Testis (tissue), 3 donors: Measurements from ENCODE around the gene SWSAP1. TPM values are rescaled to one million over a fixed set of nuclear protein-coding genes. Genes with fewer than 3 reads are reported as not detected.

Experiments used
- DNase-seq: peaks from one replicate; pipeline ENCODE4 v3.0.0-alpha.2; 2019
- H3K27ac ChIP-seq, 2 donors: fragments of 200-600 bp; sonication (generic); one replicate each; pipeline ENCODE4 v1.5.1; 2019
- H3K27me3 ChIP-seq: fragments of 200-600 bp; sonication (generic); one replicate; pipeline ENCODE4 v1.5.1; 2019
- H3K36me3 ChIP-seq: fragments of 200-600 bp; sonication (generic); one replicate; pipeline ENCODE4 v1.5.1; 2017; ENCODE audit warnings: low read depth; ENCODE audit errors: missing control alignments
- H3K4me1 ChIP-seq: fragments of 200-600 bp; sonication (generic); one replicate; pipeline ENCODE4 v1.5.1; 2019
- H3K4me3 ChIP-seq, 2 donors: fragments of 200-600 bp; sonication (generic); one replicate each; pipeline ENCODE4 v1.5.1; 2017 to 2019
- H3K9me3 ChIP-seq: fragments of 200-600 bp; sonication (generic); one replicate; pipeline ENCODE4 v1.5.1; 2017
- POLR2A ChIP-seq: fragments of 450-650 bp; IDR thresholded peaks from one replicate; pipeline ENCODE4 v1.6.1; 2017; ENCODE audit warnings: antibody characterized with exemption, mild to moderate bottlenecking, moderate library complexity
- WGBS, 2 donors: methylation state at CpG; one replicate each; pipeline ENCODE4 v1.1.5; 2018; 5-methylcytosine and 5-hydroxymethylcytosine counted together
- intact Hi-C: fragments of 100-400 bp; cut with DNase I; formaldehyde crosslinking; loops from one replicate; pipeline ENCODE4 v1.15.1; 2023; ENCODE audit warnings: low total_unique reads
- polyA plus RNA-seq: library from polyadenylated mRNA; stranded (reverse); fragments of 350-450 nt; fragmentation: Illumina TruSeq; extraction: RNeasy Lipid Tissue Mini Kit (QIAGEN cat#74804); gene quantifications from one replicate; pipeline ENCODE4 v1.2.3, GENCODE V29; 2014; ENCODE audit warnings: low read depth, low replicate concordance; ENCODE audit not compliant: insufficient read depth
- total RNA-seq, 2 donors: library from RNA; depleted of rRNA; stranded (reverse); fragments of >200 nt; gene quantifications; one replicate each; pipeline ENCODE4 v1.2.3, GENCODE V29; 2016
- TF ChIP-seq, protein P1 (sequence below), 3 experiments: fragments of 450-650 bp in 2 of 3; fragments of 200-600 bp in 1 of 3; sonication (generic) in 1 of 3; IDR thresholded peaks; one replicate each; pipeline ENCODE4 v1.5.1; 2016 to 2019; ENCODE audit warnings: antibody characterized with exemption in 3 of 3, mild to moderate bottlenecking in 2 of 3, moderate library complexity in 1 of 3

Gene SWSAP1
- total and polyA plus RNA-seq, 3 donors from 2014 or later: 4.9 to 7.0 (median 6.5) TPM

DNA sequence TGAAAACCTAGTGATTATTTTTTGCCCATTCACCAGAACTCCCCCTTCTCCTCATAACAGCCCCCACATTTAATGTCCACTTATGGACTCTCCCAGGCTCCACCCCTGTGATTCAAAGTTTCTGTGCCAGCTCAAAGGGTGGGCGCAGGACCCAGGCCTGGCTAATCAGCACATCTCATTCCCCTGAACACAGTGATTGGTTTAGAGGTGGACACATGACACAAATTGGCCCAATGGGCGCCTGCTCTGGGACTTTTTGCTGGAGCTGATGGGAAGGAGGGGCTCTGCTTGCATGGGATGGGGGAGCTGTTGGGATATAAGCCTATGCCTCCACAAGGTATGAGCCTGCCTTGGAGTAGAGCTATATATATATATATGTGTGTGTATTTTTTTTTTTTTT, 15.9 kb downstream of the SWSAP1 start:
- Histone ChIP-seq H3K4me3 (no peak overlapping the region), H3K27ac (no peak overlapping the region), H3K9me3 (no peaks in the 10 kb centered on the region), H3K27me3 (no peaks in the 10 kb centered on the region), H3K4me1 (no peaks in the 10 kb centered on the region), H3K36me3 (no peaks in the 10 kb centered on the region)
- no peak for TF ChIP-seq POLR2A
- TF ChIP-seq, protein P1, sequence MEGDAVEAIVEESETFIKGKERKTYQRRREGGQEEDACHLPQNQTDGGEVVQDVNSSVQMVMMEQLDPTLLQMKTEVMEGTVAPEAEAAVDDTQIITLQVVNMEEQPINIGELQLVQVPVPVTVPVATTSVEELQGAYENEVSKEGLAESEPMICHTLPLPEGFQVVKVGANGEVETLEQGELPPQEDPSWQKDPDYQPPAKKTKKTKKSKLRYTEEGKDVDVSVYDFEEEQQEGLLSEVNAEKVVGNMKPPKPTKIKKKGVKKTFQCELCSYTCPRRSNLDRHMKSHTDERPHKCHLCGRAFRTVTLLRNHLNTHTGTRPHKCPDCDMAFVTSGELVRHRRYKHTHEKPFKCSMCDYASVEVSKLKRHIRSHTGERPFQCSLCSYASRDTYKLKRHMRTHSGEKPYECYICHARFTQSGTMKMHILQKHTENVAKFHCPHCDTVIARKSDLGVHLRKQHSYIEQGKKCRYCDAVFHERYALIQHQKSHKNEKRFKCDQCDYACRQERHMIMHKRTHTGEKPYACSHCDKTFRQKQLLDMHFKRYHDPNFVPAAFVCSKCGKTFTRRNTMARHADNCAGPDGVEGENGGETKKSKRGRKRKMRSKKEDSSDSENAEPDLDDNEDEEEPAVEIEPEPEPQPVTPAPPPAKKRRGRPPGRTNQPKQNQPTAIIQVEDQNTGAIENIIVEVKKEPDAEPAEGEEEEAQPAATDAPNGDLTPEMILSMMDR (IDR thresholded peaks at IDR 0.05): no peak
- DNase-seq: no peak
- intact Hi-C loops: no loop called here
- WGBS, 2 donors: 87 to 90% methylated on average over 2 of the region's 2 CpGs

DNA sequence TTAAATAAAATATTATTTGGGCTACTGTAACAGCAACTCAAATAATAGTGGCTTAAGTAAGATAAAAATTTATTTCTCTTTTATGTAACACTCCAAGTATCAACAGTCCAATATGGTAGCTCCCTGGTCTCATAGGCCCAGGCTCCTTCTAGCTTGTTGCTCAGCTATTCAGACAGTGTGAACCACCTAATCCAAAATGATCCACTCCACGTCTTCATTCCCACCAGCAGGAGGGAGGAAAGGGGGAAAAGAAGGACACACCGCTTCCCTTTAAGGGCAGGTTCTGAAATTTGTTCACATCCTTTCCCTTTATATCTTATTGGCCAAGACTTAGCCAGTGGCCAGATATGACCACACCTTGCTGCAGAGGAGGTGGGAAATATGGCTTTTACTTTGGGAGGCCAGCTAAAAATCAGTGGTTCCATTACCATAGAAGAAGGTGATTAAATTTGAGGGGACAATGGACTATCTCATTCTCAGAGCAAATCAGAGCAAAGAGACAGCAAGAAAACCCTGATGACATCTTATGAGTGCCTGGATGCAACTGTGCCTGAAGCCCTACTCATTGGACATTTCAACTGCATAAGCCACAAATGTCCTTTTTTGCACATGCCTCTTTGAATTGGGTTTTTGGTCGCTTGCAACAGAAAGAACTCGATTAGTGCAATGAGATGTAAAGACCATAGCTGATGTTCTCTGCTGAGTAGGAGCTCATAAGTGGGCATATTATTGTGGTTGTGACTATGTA, 16.6 kb downstream of the SWSAP1 start:
- no peak for DNase-seq
- Histone ChIP-seq H3K27ac (no peak overlapping the region), H3K27me3 (no peaks in the 10 kb centered on the region), H3K4me3 (no peak overlapping the region), H3K4me1 (no peaks in the 10 kb centered on the region), H3K9me3 (no peaks in the 10 kb centered on the region), H3K36me3 (no peaks in the 10 kb centered on the region)
- TF ChIP-seq POLR2A: no peak
- intact Hi-C loops: no loop called here
- 86 to 92% methylated on average over 4 of the region's 4 CpGs for WGBS, 2 donors

DNA sequence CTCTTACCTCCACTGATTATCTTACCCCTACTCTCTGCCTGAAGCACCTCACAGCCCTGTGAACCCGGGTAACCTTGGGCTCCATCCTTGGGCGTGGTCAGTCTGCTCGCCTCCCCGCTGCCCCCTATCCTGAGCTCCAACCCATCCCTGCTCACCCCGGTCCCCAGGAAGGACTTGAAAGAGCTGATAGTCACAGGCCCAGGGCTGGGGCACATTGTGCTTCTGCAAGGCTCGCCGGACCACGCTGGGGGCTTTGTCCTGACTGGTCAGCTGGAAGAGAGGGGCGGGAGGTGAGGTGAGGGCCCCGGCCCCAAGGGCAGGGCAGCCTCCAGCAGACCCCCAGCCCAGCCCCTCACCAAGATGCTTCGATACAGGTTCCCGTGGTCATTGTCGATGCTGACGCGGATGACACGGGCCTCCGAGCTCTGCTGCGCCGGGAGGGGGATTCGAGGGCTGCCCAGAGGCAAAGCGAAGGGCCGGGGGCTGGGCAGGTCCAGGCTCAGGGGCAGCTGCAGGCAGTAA, 22.7 kb downstream of the SWSAP1 start:
- no peaks in the 10 kb centered on the region for H3K4me1 ChIP-seq
- no peaks in the 10 kb centered on the region for H3K36me3 ChIP-seq
- no peak for DNase-seq
- H3K27me3 ChIP-seq: no peaks in the 10 kb centered on the region
- no peak overlapping the region for H3K4me3 ChIP-seq
- H3K27ac ChIP-seq: no peak overlapping the region
- intact Hi-C loops: no loop called here
- 84 to 86% methylated on average over 16 to 19 of the region's 22 CpGs for WGBS, 2 donors
- H3K9me3 ChIP-seq: no peaks in the 10 kb centered on the region
- TF ChIP-seq, protein P1 (IDR thresholded peaks at IDR 0.05): no peak
- no peak for TF ChIP-seq POLR2A

DNA sequence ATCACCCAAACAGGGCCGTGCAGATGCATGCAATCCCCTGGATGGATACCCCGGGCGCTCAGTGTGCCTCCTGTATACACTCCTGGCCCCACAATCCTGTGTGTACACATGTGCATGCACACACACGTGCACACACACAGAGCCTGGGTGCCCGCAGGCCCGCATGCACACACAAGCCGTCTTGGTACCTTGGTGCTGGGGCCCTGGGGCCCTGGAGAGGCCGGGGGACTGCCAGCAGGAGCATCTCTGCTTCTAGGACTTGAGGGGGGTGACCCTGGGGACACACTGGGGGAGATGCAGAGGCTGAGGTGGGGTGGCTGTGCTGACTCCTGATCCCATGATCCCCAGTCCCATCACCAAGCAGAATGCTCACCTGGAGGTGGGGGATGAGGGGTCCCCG, 25.2 kb downstream of the SWSAP1 start:
- Histone ChIP-seq H3K4me3 (no peak overlapping the region), H3K27ac (no peak overlapping the region), H3K9me3 (no peaks in the 10 kb centered on the region), H3K36me3 (no peaks in the 10 kb centered on the region), H3K27me3 (no peaks in the 10 kb centered on the region), H3K4me1 (no peaks in the 10 kb centered on the region)
- no peak for TF ChIP-seq POLR2A
- TF ChIP-seq, protein P1 (IDR thresholded peaks at IDR 0.05): no peak
- intact Hi-C loops: no loop called here
- DNase-seq: no peak
- 83 to 91% methylated on average over 2 to 9 of the region's 9 CpGs for WGBS, 2 donors

DNA sequence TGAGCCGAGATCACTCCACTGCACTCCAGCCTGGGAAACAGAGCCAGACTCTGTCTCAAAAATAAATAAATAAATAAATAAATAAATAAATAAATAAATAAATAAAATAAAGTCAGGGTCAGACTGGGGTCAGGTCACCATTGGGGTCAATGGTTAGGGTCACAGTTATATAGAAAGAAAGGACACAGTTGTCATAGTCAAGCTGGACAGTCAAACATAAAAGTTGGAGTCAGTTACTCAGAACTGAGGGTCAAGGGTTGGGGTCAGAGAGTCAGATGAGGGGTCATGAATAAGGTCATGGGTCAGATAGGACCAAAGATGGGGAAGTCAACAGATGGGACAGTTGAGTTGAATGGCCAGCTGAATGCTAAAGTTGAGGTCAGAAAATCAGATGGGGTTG, 26.3 kb downstream of the SWSAP1 start:
- H3K4me1 ChIP-seq: no peaks in the 10 kb centered on the region
- H3K36me3 ChIP-seq: no peaks in the 10 kb centered on the region
- H3K4me3 ChIP-seq: no peak overlapping the region
- intact Hi-C loops: no loop called here
- H3K9me3 ChIP-seq: no peaks in the 10 kb centered on the region
- TF ChIP-seq POLR2A: no peak
- TF ChIP-seq, protein P1 (IDR thresholded peaks at IDR 0.05): no peak
- no peak overlapping the region for H3K27ac ChIP-seq
- 69 to 91% methylated on average over 1 of the region's 1 CpG for WGBS, 2 donors
- no peak for DNase-seq
- no peaks in the 10 kb centered on the region for H3K27me3 ChIP-seq
